GM23248 (cell line): ENCODE data around the gene THTPA.
"Not testable (repeated sequence)": the region's sequence is repeated elsewhere in the genome, so short reads cannot be mapped to it uniquely, and the experiment has no call there.

Experiments used
- EZH2 ChIP-seq: fragments of 200-600 bp; sonication (generic); IDR thresholded peaks from 2 replicates; pipeline ENCODE4 v1.6.1; 2018; ENCODE audit warnings: antibody characterized with exemption, mild to moderate bottlenecking; ENCODE audit not compliant: insufficient read depth, poor library complexity, severe bottlenecking
- EZH2phosphoT487 ChIP-seq: fragments of 200-600 bp; sonication (generic); IDR thresholded peaks from 2 replicates; pipeline ENCODE4 v1.6.1; 2018; ENCODE audit warnings: antibody characterized with exemption, moderate library complexity, mild to moderate bottlenecking, low read depth; ENCODE audit not compliant: insufficient read depth

- not testable (repeated sequence) for TF ChIP-seq EZH2phosphoT487, EZH2
Measured at GRCh38 chr14:23584527-23585203, 28.6 kb downstream of the THTPA start.
